ENCODE results near the gene FLCN. TPM values are rescaled to one million over a fixed set of nuclear protein-coding genes. Genes with fewer than 3 reads are reported as not detected.

The FLCN gene
- total RNA-seq, 4 donors from 2014 or later: 33.4 to 54.8 (median 39.1) TPM

DNA sequence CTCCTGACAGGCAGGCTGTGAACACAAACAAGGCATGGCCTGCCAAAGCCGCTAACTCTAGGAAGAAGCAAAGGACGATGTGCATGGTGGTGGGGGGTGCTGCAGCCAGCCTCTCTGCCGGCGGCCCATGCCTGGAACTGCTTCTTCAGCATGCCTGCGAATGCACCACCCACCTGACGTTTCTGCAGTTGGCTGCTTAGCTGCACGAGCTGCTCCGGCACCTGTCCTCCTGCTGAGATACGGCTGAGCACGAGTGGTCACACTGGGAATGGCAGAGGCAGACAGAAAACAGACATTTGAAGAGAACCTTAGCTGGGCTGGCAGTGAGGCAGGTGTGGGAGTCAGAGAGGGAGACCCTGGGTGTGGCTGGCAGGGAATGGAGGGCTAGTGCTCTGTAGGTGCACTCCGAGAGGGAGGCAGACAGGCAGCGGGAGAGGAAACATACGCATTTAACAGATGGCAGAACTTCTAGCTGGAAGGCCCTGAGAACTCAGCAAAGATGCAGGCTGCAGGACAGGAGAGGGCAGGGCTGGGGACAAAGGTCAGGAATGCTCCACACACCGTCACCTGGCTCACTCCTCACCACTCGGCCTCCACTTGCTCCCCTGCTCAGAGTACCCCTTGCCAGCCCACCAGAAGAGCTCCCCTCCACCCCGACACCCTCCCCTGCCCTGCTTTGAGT lies 5.2 kb downstream of the FLCN start:
- intact Hi-C loops (cut with DNase I; ENCODE audit: low total_unique reads): no loop called here

DNA sequence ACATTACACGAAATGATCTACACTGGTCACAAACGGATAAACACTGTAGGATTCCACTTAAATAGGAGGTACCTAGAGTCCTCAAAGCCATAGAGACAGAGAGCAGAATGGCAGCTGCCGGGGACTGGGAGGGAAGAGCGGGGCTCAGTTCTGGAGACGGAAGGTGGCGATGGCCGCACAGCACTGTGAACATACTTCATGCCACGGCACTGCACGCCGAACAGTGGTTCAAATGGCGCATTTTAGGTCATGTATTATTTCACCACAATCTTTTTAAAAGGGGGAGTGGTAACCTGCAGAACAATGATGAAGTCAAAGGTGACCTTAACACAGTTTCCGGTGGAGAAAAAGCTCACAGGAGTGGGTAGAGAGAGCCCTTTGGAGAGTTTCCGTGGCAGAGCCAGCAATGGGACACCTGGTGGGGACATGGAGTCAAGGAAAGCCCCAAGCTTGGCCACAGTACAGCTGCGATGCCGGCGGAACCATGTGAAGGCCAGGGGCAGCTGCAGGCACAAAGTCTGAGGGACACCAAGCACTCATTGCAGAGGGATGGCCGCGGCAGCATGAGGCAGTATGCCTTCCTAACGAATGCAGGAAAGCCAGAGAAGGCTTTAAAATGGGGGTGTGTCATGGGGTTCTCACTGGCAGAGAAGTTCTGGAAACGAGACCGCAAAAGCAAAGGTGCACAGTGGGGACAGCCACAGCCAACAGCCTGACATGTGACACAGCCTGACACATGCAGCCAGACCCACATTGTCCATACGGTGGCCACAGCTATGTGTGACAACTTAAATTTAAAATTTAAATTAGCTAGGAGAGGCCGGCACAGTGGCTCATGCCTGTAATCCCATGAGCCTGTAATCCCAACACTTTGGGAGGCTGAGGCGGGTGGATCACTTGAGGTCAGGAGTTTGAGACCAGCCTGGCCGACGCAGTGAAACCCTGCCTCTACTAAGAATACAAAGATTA lies 7.3 kb downstream of the FLCN start:
- H3K4me3 ChIP-seq (ENCODE audit: low read depth, poor library complexity, severe bottlenecking): no peak overlapping the region
- intact Hi-C loops (cut with DNase I; ENCODE audit: low total_unique reads): no loop called here
- TF ChIP-seq, protein P1, sequence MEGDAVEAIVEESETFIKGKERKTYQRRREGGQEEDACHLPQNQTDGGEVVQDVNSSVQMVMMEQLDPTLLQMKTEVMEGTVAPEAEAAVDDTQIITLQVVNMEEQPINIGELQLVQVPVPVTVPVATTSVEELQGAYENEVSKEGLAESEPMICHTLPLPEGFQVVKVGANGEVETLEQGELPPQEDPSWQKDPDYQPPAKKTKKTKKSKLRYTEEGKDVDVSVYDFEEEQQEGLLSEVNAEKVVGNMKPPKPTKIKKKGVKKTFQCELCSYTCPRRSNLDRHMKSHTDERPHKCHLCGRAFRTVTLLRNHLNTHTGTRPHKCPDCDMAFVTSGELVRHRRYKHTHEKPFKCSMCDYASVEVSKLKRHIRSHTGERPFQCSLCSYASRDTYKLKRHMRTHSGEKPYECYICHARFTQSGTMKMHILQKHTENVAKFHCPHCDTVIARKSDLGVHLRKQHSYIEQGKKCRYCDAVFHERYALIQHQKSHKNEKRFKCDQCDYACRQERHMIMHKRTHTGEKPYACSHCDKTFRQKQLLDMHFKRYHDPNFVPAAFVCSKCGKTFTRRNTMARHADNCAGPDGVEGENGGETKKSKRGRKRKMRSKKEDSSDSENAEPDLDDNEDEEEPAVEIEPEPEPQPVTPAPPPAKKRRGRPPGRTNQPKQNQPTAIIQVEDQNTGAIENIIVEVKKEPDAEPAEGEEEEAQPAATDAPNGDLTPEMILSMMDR (IDR thresholded peaks at IDR 0.05): no peak
- no peak for TF ChIP-seq POLR2A (IDR thresholded peaks at IDR 0.05)
- no peak for DNase-seq (ENCODE audit: low spot score in 2 of 2)
- 89% methylated on average over 26 of the region's 26 CpGs for WGBS, 2 donors

More for the DNA sequence above, 5.2 kb downstream of the FLCN start:
- 76 to 85% methylated on average over 16 of the region's 16 CpGs for WGBS, 2 donors
- TF ChIP-seq, protein P1 (IDR thresholded peaks at IDR 0.05): no peak
- no peak for TF ChIP-seq POLR2A (IDR thresholded peaks at IDR 0.05)
- no peak overlapping the region for H3K4me3 ChIP-seq (ENCODE audit: low read depth, poor library complexity, severe bottlenecking)
- DNase-seq (ENCODE audit: low spot score in 2 of 2): no peak

DNA sequence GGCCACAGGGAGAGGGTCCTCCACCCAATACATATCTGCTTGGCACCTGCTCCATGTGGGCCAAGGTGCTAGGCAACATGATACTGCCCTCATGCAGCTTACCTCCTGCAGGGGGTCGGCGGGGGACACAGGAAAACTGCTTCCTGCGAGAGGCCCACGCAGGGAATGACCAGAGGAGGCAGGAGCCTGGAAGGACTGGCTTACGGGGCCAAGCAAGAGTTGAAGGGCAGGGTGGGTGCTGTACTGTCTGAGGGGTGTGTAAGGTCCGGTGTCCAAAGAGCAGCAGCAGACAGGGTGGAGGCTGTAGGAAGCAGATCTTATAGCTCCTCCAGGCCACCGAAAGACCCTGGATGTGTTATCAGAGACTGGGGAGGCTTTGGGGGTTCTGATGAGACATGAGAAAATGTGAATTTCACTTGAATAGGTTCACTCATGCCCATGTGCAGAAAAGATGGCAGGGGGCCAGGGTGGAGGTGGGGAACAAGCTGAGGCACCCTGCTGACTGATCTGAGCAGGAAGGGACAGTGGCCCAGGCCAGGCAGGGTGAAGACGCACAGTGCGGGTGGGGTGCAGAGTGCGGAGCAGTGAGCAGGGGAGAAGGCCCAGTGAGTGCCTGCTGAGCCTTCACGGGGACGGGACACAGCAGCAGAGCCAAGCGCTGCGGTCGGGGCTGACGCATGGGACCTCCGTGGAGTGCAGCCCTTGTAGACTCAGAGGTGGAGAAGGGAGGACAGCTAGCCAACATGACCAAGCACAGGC lies 8.3 kb downstream of the FLCN start:
- intact Hi-C loops (cut with DNase I; ENCODE audit: low total_unique reads): no loop called here
- no peak for DNase-seq (ENCODE audit: low spot score in 2 of 2)
- no peak overlapping the region for H3K4me3 ChIP-seq (ENCODE audit: low read depth, poor library complexity, severe bottlenecking)
- TF ChIP-seq, protein P1 (IDR thresholded peaks at IDR 0.05): no peak
- no peak for TF ChIP-seq POLR2A (IDR thresholded peaks at IDR 0.05)
- WGBS, 2 donors: 90 to 94% methylated on average over 17 of the region's 17 CpGs

DNA sequence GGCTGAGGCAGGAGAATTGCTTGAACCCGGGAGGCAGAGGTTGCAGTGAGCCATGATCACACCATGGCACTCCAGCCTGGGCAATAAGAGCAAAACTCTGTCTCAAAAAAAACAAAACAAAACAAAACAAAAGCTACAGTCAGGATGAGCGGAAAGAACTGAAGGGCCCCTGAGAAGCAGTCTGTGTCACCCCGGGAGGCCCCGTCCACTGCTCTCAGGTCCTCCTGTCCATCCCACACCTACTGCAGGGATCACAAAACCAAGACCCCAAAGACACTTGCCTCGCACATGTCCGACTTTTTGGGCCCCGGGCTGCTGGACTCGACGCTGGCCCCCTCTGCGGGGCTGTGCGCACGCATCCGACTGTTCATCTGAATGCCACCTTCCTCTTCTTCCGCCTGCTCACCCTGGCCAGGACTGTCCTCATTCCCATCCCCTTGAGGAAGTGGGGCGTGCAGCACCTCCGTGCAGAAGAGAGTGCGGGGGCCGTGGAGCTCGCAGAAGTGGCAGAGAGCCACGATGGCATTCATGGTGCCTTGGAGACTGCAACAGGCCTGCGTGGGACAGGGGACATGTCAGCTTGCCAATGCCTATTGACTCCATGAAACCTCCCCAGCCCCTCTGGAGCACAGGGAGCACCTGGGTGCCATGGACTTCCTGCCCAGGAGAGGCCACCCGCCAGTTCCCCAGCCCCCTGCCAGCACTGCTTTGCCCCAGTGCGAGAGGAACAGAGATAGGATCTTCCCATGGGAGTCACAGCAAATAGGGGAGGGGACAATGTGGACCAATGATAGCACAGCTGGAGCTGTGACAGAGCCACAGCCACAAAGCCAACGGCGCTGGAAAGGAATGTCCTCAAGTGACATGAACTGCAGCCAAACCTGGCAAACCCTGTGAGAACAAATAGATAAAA lies 9.1 kb downstream of the FLCN start:
- intact Hi-C loops (cut with DNase I; ENCODE audit: low total_unique reads): no loop called here
- WGBS, 2 donors: 91 to 92% methylated on average over 25 of the region's 25 CpGs
- TF ChIP-seq POLR2A (IDR thresholded peaks at IDR 0.05): no peak
- TF ChIP-seq, protein P1 (IDR thresholded peaks at IDR 0.05): no peak
- DNase-seq (ENCODE audit: low spot score in 2 of 2): no peak
- H3K4me3 ChIP-seq (ENCODE audit: low read depth, poor library complexity, severe bottlenecking): no peak overlapping the region

All from lower leg skin (tissue), 4 donors.